Sigmoid colon (tissue), 7 donors: Measurements from ENCODE around the gene TMEM135. TPM values are rescaled to one million over a fixed set of nuclear protein-coding genes. Genes with fewer than 3 reads are reported as not detected.

Experiments
- DNase-seq: peaks from one replicate; pipeline ENCODE4 v3.0.0-alpha.2; 2019
- H3K27ac ChIP-seq, 4 donors: fragments of 200-600 bp; sonication (generic); one replicate each; pipeline ENCODE4 v1.5.1; 2016 to 2019; ENCODE audit warnings: mild to moderate bottlenecking in 1 of 4
- H3K27me3 ChIP-seq, 3 donors: fragments of 200-600 bp; sonication (generic); one replicate each; pipeline ENCODE4 v1.5.1; 2019; ENCODE audit warnings: mild to moderate bottlenecking in 1 of 3
- H3K36me3 ChIP-seq, 4 donors: fragments of 200-600 bp; sonication (generic); one replicate each; pipeline ENCODE4 v1.5.1; 2016 to 2019
- H3K4me1 ChIP-seq, 4 donors: fragments of 200-600 bp; sonication (generic); one replicate each; pipeline ENCODE4 v1.5.1; 2017 to 2019
- H3K4me3 ChIP-seq, 4 donors: fragments of 200-600 bp; sonication (generic); one replicate each; pipeline ENCODE4 v1.5.1; 2017 to 2019; ENCODE audit warnings: mild to moderate bottlenecking in 2 of 4, moderate library complexity in 1 of 4
- H3K9me3 ChIP-seq, 4 donors: fragments of 200-600 bp in 3 of 4; sonication (generic) in 3 of 4; one replicate each; pipeline versions ENCODE4 v1.5.1 to v1.6.1; 2013 to 2019
- CTCF ChIP-seq, 4 experiments: fragments of 450-650 bp in 3 of 4; fragments of 200-600 bp in 1 of 4; IDR thresholded peaks; one replicate each; pipeline ENCODE4 v1.5.1; 2016 to 2019; ENCODE audit warnings: antibody characterized with exemption in 4 of 4, mild to moderate bottlenecking in 3 of 4, moderate library complexity in 2 of 4
- EP300 ChIP-seq, 4 donors: sonication (generic); formaldehyde crosslinking; IDR thresholded peaks; one replicate each; pipeline ENCODE4 v1.6.1; 2017; ENCODE audit warnings: antibody characterized with exemption in 4 of 4
- POLR2A ChIP-seq, 2 donors: fragments of 450-650 bp; IDR thresholded peaks; one replicate each; pipeline ENCODE4 v1.6.1; 2016; ENCODE audit warnings: antibody characterized with exemption in 2 of 2, mild to moderate bottlenecking in 2 of 2, moderate library complexity in 2 of 2
- POLR2AphosphoS5 ChIP-seq, 4 donors: sonication (generic); formaldehyde crosslinking; IDR thresholded peaks; one replicate each; pipeline ENCODE4 v1.6.1; 2017; ENCODE audit warnings: antibody characterized with exemption in 4 of 4
- WGBS, 2 donors: extraction: QIAGEN DNeasy Blood & Tissue Kit; methylation state at CpG; one replicate each; pipeline ENCODE4 v1.1.7; 2013; 5-methylcytosine and 5-hydroxymethylcytosine counted together
- intact Hi-C: fragments of 100-400 bp; cut with DNase I; formaldehyde crosslinking; loops from one replicate; pipeline ENCODE4 v1.15.1; 2023
- polyA plus RNA-seq, 3 donors: library from polyadenylated mRNA; stranded (reverse); fragments of 200-250 nt; gene quantifications; one replicate each; pipeline ENCODE4 v1.2.3, GENCODE V29; 2013
- total RNA-seq, 4 donors: library from RNA; depleted of rRNA; stranded (reverse); fragments of >200 nt; gene quantifications; one replicate each; pipeline ENCODE4 v1.1.0, GENCODE V29; 2016
- donor health status: healthy with polysubstance abuse.
- donor health status: Bipolar disorder and iron deficiency.
- donor health status: healthy.

The TMEM135 gene
- total and polyA plus RNA-seq, 7 donors, result 4.8 to 36.2 (median 20.0) TPM

DNA sequence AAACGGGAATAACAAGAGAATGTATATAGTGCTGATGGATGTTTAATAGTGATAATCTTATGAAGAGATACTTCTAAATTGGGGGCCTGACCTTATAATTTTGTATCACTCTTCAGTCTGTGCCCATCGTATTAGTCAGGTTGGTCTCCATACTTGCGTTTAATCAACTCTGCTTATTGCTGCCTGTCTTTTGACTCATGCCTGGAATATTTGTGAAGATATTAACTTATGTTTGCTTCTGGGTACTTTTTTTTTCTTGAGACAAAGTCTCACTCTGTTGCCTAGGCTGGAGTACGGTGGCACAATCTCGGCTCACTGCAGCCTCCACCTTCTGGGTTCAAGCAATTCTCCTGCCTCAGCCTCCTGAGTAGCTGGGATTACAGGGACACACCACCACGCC, 24.0 kb downstream of the TMEM135 start:
- no peaks in the 10 kb centered on the region for H3K9me3 ChIP-seq
- WGBS, 2 donors, result 96 to 97% methylated on average over 6 of the region's 6 CpGs
- no peak for DNase-seq
- H3K27me3 ChIP-seq, result no peaks in the 10 kb centered on the region
- TF ChIP-seq CTCF (IDR thresholded peaks at IDR 0.05) (no peak), EP300 (IDR thresholded peaks at IDR 0.05) (no peak), POLR2A (IDR thresholded peaks at IDR 0.05) (no peak), POLR2AphosphoS5 (IDR thresholded peaks at IDR 0.05) (no peak)
- H3K36me3 ChIP-seq, result no peaks in the 10 kb centered on the region
- peaks cover 0 to 7% (median 0%) of the 10 kb centered on the region in 4 donors for H3K4me1 ChIP-seq
- H3K27ac ChIP-seq, result no peak overlapping the region
- no peak overlapping the region for H3K4me3 ChIP-seq
- intact Hi-C loops, result no loop called here

- no peaks in the 10 kb centered on the region for H3K4me1 ChIP-seq
- no peak overlapping the region for H3K4me3 ChIP-seq
- no peaks in the 10 kb centered on the region for H3K36me3 ChIP-seq
- WGBS, 2 donors, result 60 to 93% methylated on average over 2 of the region's 2 CpGs
- TF ChIP-seq POLR2A (IDR thresholded peaks at IDR 0.05) (no peak), EP300 (IDR thresholded peaks at IDR 0.05) (no peak), CTCF (IDR thresholded peaks at IDR 0.05) (no peak), POLR2AphosphoS5 (IDR thresholded peaks at IDR 0.05) (no peak)
- no peak for DNase-seq
- intact Hi-C loops, result no loop called here
- H3K9me3 ChIP-seq, result no peaks in the 10 kb centered on the region
- H3K27me3 ChIP-seq, result no peaks in the 10 kb centered on the region
- H3K27ac ChIP-seq, result no peak overlapping the region
Measured at GRCh38 chr11:87063982-87064381, 26.2 kb downstream of the TMEM135 start.

GRCh38 chr11:87072787-87073186, 35.1 kb downstream of the TMEM135 start:
- Histone ChIP-seq H3K36me3 (peaks cover 0 to 44% (median 6%) of the 10 kb centered on the region in 4 donors), H3K4me1 (no peaks in the 10 kb centered on the region), H3K9me3 (no peaks in the 10 kb centered on the region), H3K27ac (no peak overlapping the region), H3K4me3 (no peak overlapping the region), H3K27me3 (no peaks in the 10 kb centered on the region)
- intact Hi-C loops, result no loop called here
- TF ChIP-seq EP300 (IDR thresholded peaks at IDR 0.05) (no peak), POLR2AphosphoS5 (IDR thresholded peaks at IDR 0.05) (no peak), CTCF (IDR thresholded peaks at IDR 0.05) (no peak), POLR2A (IDR thresholded peaks at IDR 0.05) (no peak)
- WGBS, 2 donors, result 78 to 80% methylated on average over 3 of the region's 3 CpGs
- DNase-seq, result no peak

GRCh38 chr11:87076260-87076783, 38.6 kb downstream of the TMEM135 start:
- Histone ChIP-seq H3K4me1 (no peaks in the 10 kb centered on the region), H3K36me3 (peaks cover 0 to 48% (median 6%) of the 10 kb centered on the region in 4 donors), H3K27me3 (no peaks in the 10 kb centered on the region), H3K4me3 (no peak overlapping the region), H3K27ac (no peak overlapping the region), H3K9me3 (no peaks in the 10 kb centered on the region)
- intact Hi-C loops, result no loop called here
- TF ChIP-seq POLR2A (IDR thresholded peaks at IDR 0.05) (no peak), EP300 (IDR thresholded peaks at IDR 0.05) (no peak), CTCF (IDR thresholded peaks at IDR 0.05) (no peak), POLR2AphosphoS5 (IDR thresholded peaks at IDR 0.05) (no peak)
- DNase-seq, result no peak
- WGBS, 2 donors, result 63 to 75% methylated on average over 3 of the region's 3 CpGs

- no peak for DNase-seq
- H3K4me1 ChIP-seq, result no peaks in the 10 kb centered on the region
- 88 to 92% methylated on average over 3 of the region's 3 CpGs for WGBS, 2 donors
- no peaks in the 10 kb centered on the region for H3K27me3 ChIP-seq
- intact Hi-C loops, result no loop called here
- no peaks in the 10 kb centered on the region for H3K9me3 ChIP-seq
- H3K4me3 ChIP-seq, result no peak overlapping the region
- TF ChIP-seq CTCF (IDR thresholded peaks at IDR 0.05), result no peak
- no peak for TF ChIP-seq POLR2AphosphoS5 (IDR thresholded peaks at IDR 0.05)
- no peak for TF ChIP-seq EP300 (IDR thresholded peaks at IDR 0.05)
- TF ChIP-seq POLR2A (IDR thresholded peaks at IDR 0.05), result no peak
- H3K36me3 ChIP-seq, result peaks cover 0 to 48% (median 6%) of the 10 kb centered on the region in 4 donors
- H3K27ac ChIP-seq, result no peak overlapping the region
Measured at GRCh38 chr11:87076874-87077429, 39.2 kb downstream of the TMEM135 start.
